Body of pancreas (tissue), 4 donors: ENCODE data around the gene CDR2. TPM values are rescaled to one million over a fixed set of nuclear protein-coding genes. Genes with fewer than 3 reads are reported as not detected.
A peak's percentile ranks its signal among the peaks of the same experiment; 100 is the strongest.

Source experiments
- ATAC-seq: fragments of 150-250 bp; one replicate; pipeline ENCODE4 v1.9.1; 2016
- DNase-seq, 4 donors: peaks; one replicate each; pipeline ENCODE4 v3.0.0-alpha.2; 2019
- H3K27ac ChIP-seq, 4 donors: fragments of 200-600 bp; sonication (generic); 1 replicate in 3 of 4; 2 replicates in 1 of 4; pipeline versions ENCODE4 v1.5.1 to v1.6.1; 2016 to 2019; ENCODE audit warnings: mild to moderate bottlenecking in 1 of 4, mixed read lengths in 1 of 4, moderate library complexity in 1 of 4
- H3K27me3 ChIP-seq, 2 donors: fragments of 200-600 bp; sonication (generic); one replicate each; pipeline ENCODE4 v1.6.0; 2016; ENCODE audit warnings: mild to moderate bottlenecking in 1 of 2
- H3K36me3 ChIP-seq, 2 donors: fragments of 200-600 bp; sonication (generic); replicated peaks in 1 of 2; 2 replicates each; pipeline ENCODE4 v1.5.1; 2016; ENCODE audit warnings: low read depth in 2 of 2; ENCODE audit not compliant: insufficient read depth in 1 of 2
- H3K4me1 ChIP-seq: fragments of 200-600 bp; sonication (generic); one replicate; pipeline ENCODE4 v1.6.0; 2016
- H3K4me3 ChIP-seq, 2 donors: fragments of 200-600 bp; sonication (generic); 1 replicate in 1 of 2; 2 replicates in 1 of 2; pipeline ENCODE4 v1.5.1; 2016 to 2019
- H3K9me3 ChIP-seq, 3 donors: fragments of 200-600 bp; sonication (generic); 1 replicate in 2 of 3; 2 replicates in 1 of 3; pipeline ENCODE4 v1.5.1; 2016
- CTCF ChIP-seq, 7 experiments: fragments of 450-650 bp in 4 of 7; fragments of 200-600 bp in 3 of 7; sonication (generic) in 3 of 7; IDR thresholded peaks; one replicate each; pipeline ENCODE4 v1.5.1; 2016 to 2019; ENCODE audit warnings: antibody characterized with exemption in 7 of 7
- POLR2A ChIP-seq, 3 donors: fragments of 450-650 bp; IDR thresholded peaks; one replicate each; pipeline ENCODE4 v1.6.1; 2016; ENCODE audit warnings: antibody characterized with exemption in 3 of 3, mild to moderate bottlenecking in 2 of 3
- WGBS, 2 donors: methylation state at CpG; one replicate each; pipeline ENCODE4 v1.1.5; 2017; 5-methylcytosine and 5-hydroxymethylcytosine counted together
- intact Hi-C: fragments of 100-400 bp; cut with DNase I; formaldehyde crosslinking; loops from one replicate; pipeline ENCODE4 v1.15.1; 2023
- total RNA-seq, 2 donors: library from RNA; depleted of rRNA; stranded (reverse); fragments of >200 nt; gene quantifications; one replicate each; pipeline ENCODE4 v1.1.0, GENCODE V29; 2016

The CDR2 gene
- total RNA-seq, 2 donors from 2014 or later = 15.8 to 16.8 TPM

GRCh38 chr16:22336581-22336980 is 37.8 kb downstream of the CDR2 start:
- no peak for ATAC-seq
- no peaks in the 10 kb centered on the region for H3K4me1 ChIP-seq
- H3K27ac ChIP-seq = no peak overlapping the region
- H3K27me3 ChIP-seq = no peaks in the 10 kb centered on the region
- H3K9me3 ChIP-seq = peaks cover 0 to 10% (median 0%) of the 10 kb centered on the region in 3 donors
- intact Hi-C loops = no loop called here
- DNase-seq = no peak
- TF ChIP-seq POLR2A (IDR thresholded peaks at IDR 0.05) (no peak), CTCF (IDR thresholded peaks at IDR 0.05) (no peak)
- no peak overlapping the region for H3K4me3 ChIP-seq
- peaks cover 7 to 14% of the 10 kb centered on the region in 2 donors for H3K36me3 ChIP-seq

- no peak for ATAC-seq
- Histone ChIP-seq H3K27ac (no peak overlapping the region), H3K27me3 (no peaks in the 10 kb centered on the region), H3K36me3 (peaks cover 7 to 14% of the 10 kb centered on the region in 2 donors), H3K4me3 (no peak overlapping the region), H3K9me3 (peaks cover 0 to 10% (median 0%) of the 10 kb centered on the region in 3 donors), H3K4me1 (no peaks in the 10 kb centered on the region)
- WGBS, 2 donors = 97 to 100% methylated on average over 2 to 3 of the region's 3 CpGs
- intact Hi-C loops = no loop called here
- no peak for DNase-seq
- TF ChIP-seq CTCF (IDR thresholded peaks at IDR 0.05) (no peak), POLR2A (IDR thresholded peaks at IDR 0.05) (no peak)
Observed at GRCh38 chr16:22335668-22336246, 38.7 kb downstream of the CDR2 start.

- H3K4me1 ChIP-seq = no peaks in the 10 kb centered on the region
- no peak overlapping the region for H3K4me3 ChIP-seq
- no peaks in the 10 kb centered on the region for H3K27me3 ChIP-seq
- peaks cover 9 to 14% of the 10 kb centered on the region in 2 donors for H3K36me3 ChIP-seq
- ATAC-seq (no peak), DNase-seq (peak in 1 of 4 donors; percentile 43)
- H3K27ac ChIP-seq = no peak overlapping the region
- intact Hi-C loops = no loop called here
- peaks cover 0 to 10% (median 0%) of the 10 kb centered on the region in 3 donors for H3K9me3 ChIP-seq
- TF ChIP-seq POLR2A (IDR thresholded peaks at IDR 0.05) = no peak
- no peak for TF ChIP-seq CTCF (IDR thresholded peaks at IDR 0.05)
- WGBS, 2 donors = 60 to 71% methylated on average over 6 of the region's 6 CpGs
Observed at GRCh38 chr16:22333457-22333994, 40.9 kb downstream of the CDR2 start.

GRCh38 chr16:22330326-22330725 is 44.1 kb downstream of the CDR2 start:
- DNase-seq (no peak), ATAC-seq (no peak)
- Histone ChIP-seq H3K27ac (no peak overlapping the region), H3K9me3 (no peaks in the 10 kb centered on the region), H3K36me3 (peaks cover 14 to 21% of the 10 kb centered on the region in 2 donors), H3K4me3 (no peak overlapping the region), H3K4me1 (no peaks in the 10 kb centered on the region), H3K27me3 (no peaks in the 10 kb centered on the region)
- intact Hi-C loops = no loop called here
- 71 to 78% methylated on average over 4 of the region's 4 CpGs for WGBS, 2 donors
- TF ChIP-seq CTCF (IDR thresholded peaks at IDR 0.05) (no peak), POLR2A (IDR thresholded peaks at IDR 0.05) (no peak)

- intact Hi-C loops = no loop called here
- Histone ChIP-seq H3K36me3 (peaks cover 11 to 29% of the 10 kb centered on the region in 2 donors), H3K9me3 (no peaks in the 10 kb centered on the region), H3K27ac (no peak overlapping the region), H3K27me3 (no peaks in the 10 kb centered on the region), H3K4me1 (no peaks in the 10 kb centered on the region), H3K4me3 (no peak overlapping the region)
- WGBS, 2 donors = 93 to 98% methylated on average over 9 of the region's 9 CpGs
- ATAC-seq = no peak
- TF ChIP-seq POLR2A (IDR thresholded peaks at IDR 0.05) = no peak
- no peak for TF ChIP-seq CTCF (IDR thresholded peaks at IDR 0.05)
- DNase-seq = no peak
Observed at GRCh38 chr16:22329199-22329695, 45.2 kb downstream of the CDR2 start.
